CD4-positive, alpha-beta T cell (primary cell): ENCODE measurements around the gene RASA3. TPM values are rescaled to one million over a fixed set of nuclear protein-coding genes. Genes with fewer than 3 reads are reported as not detected.
"Not testable (repeated sequence)": the region's sequence is repeated elsewhere in the genome, so short reads cannot be mapped to it uniquely, and the experiment has no call there.

Source experiments
- ATAC-seq: fragments of 200-7000 bp; cut with Tn5 transposase; one replicate; pipeline ENCODE4 v1.10.0; 2022; ENCODE audit warnings: mild to moderate bottlenecking; ENCODE audit not compliant: poor library complexity
- CTCF ChIA-PET: fragments of 350-600 bp; sonication (Branson Sonifier 250); formaldehyde crosslinking; loops from one replicate; lab custom pipeline; 2021; ENCODE audit warnings: antibody characterized with exemption, inconsistent platforms; lab: Charles Lee
- POLR2A ChIA-PET: fragments of 350-600 bp; sonication (Branson Sonifier 250); formaldehyde crosslinking; loops from one replicate; lab custom pipeline; 2021; ENCODE audit warnings: antibody characterized with exemption, inconsistent platforms; lab: Charles Lee
- DNase-seq, 14 experiments: peaks; one replicate each; pipeline ENCODE4 v3.0.0-alpha.2; 2013 to 2020; ENCODE audit warnings: mixed read lengths in 2 of 14
- H3K27ac ChIP-seq, 2 donors: one replicate each; pipeline versions ENCODE4 v1.5.1 to v1.7.0; 2013; ENCODE audit warnings: low read length in 2 of 2, low read depth in 1 of 2, mild to moderate bottlenecking in 1 of 2
- H3K27me3 ChIP-seq, 2 experiments: 1 replicate in 1 of 2; 2 replicates in 1 of 2; pipeline versions ENCODE4 v1.6.1 to v1.7.0; 2013; ENCODE audit warnings: low read length in 2 of 2, control low read depth in 1 of 2, mild to moderate bottlenecking in 1 of 2, moderate library complexity in 1 of 2; ENCODE audit not compliant: insufficient read depth in 2 of 2, control insufficient read depth in 1 of 2
- H3K36me3 ChIP-seq: one replicate; pipeline ENCODE4 v1.6.1; 2013; ENCODE audit warnings: low read length, control low read depth; ENCODE audit not compliant: insufficient read depth
- H3K4me1 ChIP-seq: one replicate; pipeline ENCODE4 v1.6.1; 2013; ENCODE audit warnings: low read length, control low read depth; ENCODE audit not compliant: insufficient read depth
- H3K4me3 ChIP-seq: one replicate; pipeline ENCODE4 v1.5.1; 2013; ENCODE audit warnings: mild to moderate bottlenecking, low read length, moderate library complexity
- H3K9me3 ChIP-seq, 2 experiments: 1 replicate in 1 of 2; 2 replicates in 1 of 2; pipeline versions ENCODE4 v1.6.1 to v1.7.0; 2013; ENCODE audit warnings: low read length in 2 of 2, mild to moderate bottlenecking in 2 of 2, control low read depth in 1 of 2, moderate library complexity in 1 of 2; ENCODE audit not compliant: control insufficient read depth in 1 of 2, insufficient read depth in 1 of 2
- H3K27ac Mint-ChIP-seq: one replicate; pipeline ENCODE4 v1.8.0; 2020; ENCODE audit warnings: mixed read lengths
- H3K27me3 Mint-ChIP-seq: one replicate; pipeline ENCODE4 v1.8.0; 2021; ENCODE audit warnings: mixed read lengths
- H3K36me3 Mint-ChIP-seq: one replicate; pipeline ENCODE4 v1.8.0; 2021; ENCODE audit warnings: low read depth, mixed read lengths
- H3K4me1 Mint-ChIP-seq: one replicate; pipeline ENCODE4 v1.8.0; 2021; ENCODE audit warnings: low read depth, mixed read lengths
- H3K4me3 Mint-ChIP-seq: one replicate; pipeline ENCODE4 v1.8.0; 2020; ENCODE audit warnings: mild to moderate bottlenecking, mixed read lengths
- H3K9me3 Mint-ChIP-seq: one replicate; pipeline ENCODE4 v1.8.0; 2020; ENCODE audit warnings: mixed read lengths
- intact Hi-C, 2 experiments: fragments of 100-400 bp; cut with DNase I in 1 of 2; cut with micrococcal nuclease in 1 of 2; formaldehyde crosslinking; loops; one replicate each; pipeline versions ENCODE4 v1.15.1 to v1.9.0; 2023 to 2025; cut with DNase I, micrococcal nuclease
- total RNA-seq, 174 experiments: library from RNA in 2 of 174; stranded (reverse) in 2 of 174; gene quantifications; one replicate each; pipeline ENCODE4 v1.2.3 and lab custom pipeline; 2021 to 2026
- TF ChIP-seq, protein P1 (sequence below): fragments of 200-600 bp; IDR thresholded peaks from one replicate; pipeline ENCODE4 v1.8.0; 2022; ENCODE audit warnings: antibody characterized with exemption, mild to moderate bottlenecking

Gene RASA3
- total RNA-seq, 2 experiments from 2014 or later, result 181 to 184 TPM

- POLR2A ChIA-PET, result no interaction called here
- TF ChIP-seq, protein P1, sequence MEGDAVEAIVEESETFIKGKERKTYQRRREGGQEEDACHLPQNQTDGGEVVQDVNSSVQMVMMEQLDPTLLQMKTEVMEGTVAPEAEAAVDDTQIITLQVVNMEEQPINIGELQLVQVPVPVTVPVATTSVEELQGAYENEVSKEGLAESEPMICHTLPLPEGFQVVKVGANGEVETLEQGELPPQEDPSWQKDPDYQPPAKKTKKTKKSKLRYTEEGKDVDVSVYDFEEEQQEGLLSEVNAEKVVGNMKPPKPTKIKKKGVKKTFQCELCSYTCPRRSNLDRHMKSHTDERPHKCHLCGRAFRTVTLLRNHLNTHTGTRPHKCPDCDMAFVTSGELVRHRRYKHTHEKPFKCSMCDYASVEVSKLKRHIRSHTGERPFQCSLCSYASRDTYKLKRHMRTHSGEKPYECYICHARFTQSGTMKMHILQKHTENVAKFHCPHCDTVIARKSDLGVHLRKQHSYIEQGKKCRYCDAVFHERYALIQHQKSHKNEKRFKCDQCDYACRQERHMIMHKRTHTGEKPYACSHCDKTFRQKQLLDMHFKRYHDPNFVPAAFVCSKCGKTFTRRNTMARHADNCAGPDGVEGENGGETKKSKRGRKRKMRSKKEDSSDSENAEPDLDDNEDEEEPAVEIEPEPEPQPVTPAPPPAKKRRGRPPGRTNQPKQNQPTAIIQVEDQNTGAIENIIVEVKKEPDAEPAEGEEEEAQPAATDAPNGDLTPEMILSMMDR, result no peak
- peak overlapping the region; percentile 91 for H3K27ac Mint-ChIP-seq
- H3K36me3 Mint-ChIP-seq, result peaks cover 83% of the 10 kb centered on the region
- peaks cover 83% of the 10 kb centered on the region for H3K4me1 ChIP-seq
- no peak overlapping the region for H3K27ac ChIP-seq
- no peak overlapping the region for H3K4me3 ChIP-seq
- no peaks in the 10 kb centered on the region for H3K9me3 Mint-ChIP-seq
- no peaks in the 10 kb centered on the region for H3K27me3 ChIP-seq
- no peaks in the 10 kb centered on the region for H3K27me3 Mint-ChIP-seq
- H3K4me1 Mint-ChIP-seq, result peaks cover 84% of the 10 kb centered on the region
- CTCF ChIA-PET, result no interaction called here
- ATAC-seq (no peak), DNase-seq (peak in 2 of 14 experiments; percentile 0 to 4)
- intact Hi-C loops, result no loop called here
- peaks cover 56% of the 10 kb centered on the region for H3K36me3 ChIP-seq
- H3K9me3 ChIP-seq, result no peaks in the 10 kb centered on the region
- H3K4me3 Mint-ChIP-seq, result no peak overlapping the region
Observed at GRCh38 chr13:114116734-114117133, 15.7 kb downstream of the RASA3 start.

DNA sequence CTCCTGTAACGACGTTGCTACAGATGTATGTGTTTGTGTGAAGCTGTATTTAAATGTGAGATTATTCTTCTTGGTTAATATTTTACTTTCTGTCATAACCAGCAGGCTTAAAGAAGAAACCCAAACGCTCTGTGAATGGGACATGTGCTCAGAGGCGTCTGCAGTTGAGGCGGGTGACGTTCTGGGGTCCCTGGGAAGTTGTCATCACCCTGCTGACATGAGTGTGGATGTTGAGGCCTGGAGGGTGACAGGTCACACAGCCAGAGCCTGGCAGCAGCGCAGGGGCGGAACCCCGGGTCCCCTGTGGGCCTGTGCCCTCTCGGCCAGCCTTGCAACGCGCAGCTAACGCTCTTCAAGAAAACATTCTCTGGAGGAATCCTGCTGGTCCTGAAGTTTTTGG is 16.6 kb downstream of the RASA3 start:
- H3K4me3 Mint-ChIP-seq, result peak overlapping the region; percentile 75
- H3K27ac Mint-ChIP-seq, result peak overlapping the region; percentile 91
- Histone ChIP-seq H3K9me3 (no peaks in the 10 kb centered on the region), H3K36me3 (peaks cover 53% of the 10 kb centered on the region), H3K27me3 (no peaks in the 10 kb centered on the region), H3K4me3 (no peak overlapping the region), H3K4me1 (peaks cover 80% of the 10 kb centered on the region), H3K27ac (peak overlapping the region in 1 of 2 donors; percentile 30)
- peak in 2 of 14 experiments; percentile 4 to 24 for DNase-seq
- H3K27me3 Mint-ChIP-seq, result no peaks in the 10 kb centered on the region
- peaks cover 78% of the 10 kb centered on the region for H3K36me3 Mint-ChIP-seq
- peaks cover 79% of the 10 kb centered on the region for H3K4me1 Mint-ChIP-seq
- POLR2A ChIA-PET, result no interaction called here
- TF ChIP-seq, protein P1, result no peak
- no peak for ATAC-seq
- CTCF ChIA-PET, result no interaction called here
- intact Hi-C loops, result no loop called here
- no peaks in the 10 kb centered on the region for H3K9me3 Mint-ChIP-seq

DNA sequence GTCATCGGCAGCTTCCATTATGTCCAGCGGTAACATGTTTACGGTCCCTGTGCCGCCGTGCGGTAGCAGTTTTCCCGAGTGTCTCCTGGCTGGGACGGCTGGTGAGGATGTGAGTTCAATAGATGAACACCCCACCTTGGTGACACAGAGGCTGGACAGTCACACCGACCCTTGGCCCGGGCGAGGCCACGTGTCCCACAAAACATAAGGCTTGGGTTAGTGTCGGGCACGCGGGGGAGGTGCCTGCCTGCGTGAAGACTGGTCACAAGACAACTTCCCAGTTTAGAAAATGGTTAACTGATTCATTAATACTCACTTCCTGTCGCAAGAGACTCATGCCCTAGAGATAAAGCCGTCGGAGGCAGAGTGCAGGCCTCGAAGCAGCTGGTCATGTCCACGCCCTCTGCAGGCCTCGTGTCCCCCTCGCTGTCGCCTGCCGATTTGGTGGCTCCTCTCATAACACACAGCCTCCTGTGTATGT is 17.2 kb downstream of the RASA3 start:
- TF ChIP-seq, protein P1, result no peak
- DNase-seq, result peak in 4 of 14 experiments; percentile 11 to 73 (median 46)
- H3K36me3 ChIP-seq, result peaks cover 53% of the 10 kb centered on the region
- H3K36me3 Mint-ChIP-seq, result peaks cover 79% of the 10 kb centered on the region
- no peak overlapping the region for H3K4me3 ChIP-seq
- H3K9me3 ChIP-seq, result no peaks in the 10 kb centered on the region
- no peak for ATAC-seq
- H3K4me3 Mint-ChIP-seq, result peak overlapping the region; percentile 75
- no peaks in the 10 kb centered on the region for H3K27me3 ChIP-seq
- no peaks in the 10 kb centered on the region for H3K27me3 Mint-ChIP-seq
- H3K4me1 ChIP-seq, result peaks cover 81% of the 10 kb centered on the region
- ChIA-PET POLR2A (interaction anchor here (0.7 to 1.5 kb wide), 5 partner anchors 9 to 86 kb away, joined by 3 to 10 read pairs (median 5); no protein-coding TSS in a partner anchor), CTCF (no interaction called here)
- peaks cover 79% of the 10 kb centered on the region for H3K4me1 Mint-ChIP-seq
- H3K27ac Mint-ChIP-seq, result peak overlapping the region; percentile 91
- intact Hi-C loops, result no loop called here
- peak overlapping the region; percentile 30 to 56 for H3K27ac ChIP-seq
- H3K9me3 Mint-ChIP-seq, result no peaks in the 10 kb centered on the region

- H3K9me3 Mint-ChIP-seq, H3K27me3 ChIP-seq, H3K9me3 ChIP-seq, ATAC-seq, CTCF ChIA-PET, H3K4me3 ChIP-seq, H3K27me3 Mint-ChIP-seq: not testable (repeated sequence)
- H3K4me3 Mint-ChIP-seq, result peak overlapping the region; percentile 77
- peaks cover 85% of the 10 kb centered on the region for H3K4me1 Mint-ChIP-seq
- Histone ChIP-seq H3K4me1 (peaks cover 84% of the 10 kb centered on the region), H3K27ac (peak overlapping the region; percentile 3 to 56), H3K36me3 (peaks cover 53% of the 10 kb centered on the region)
- DNase-seq, result peak in 2 of 14 experiments; percentile 8 to 30
- H3K36me3 Mint-ChIP-seq, result peaks cover 84% of the 10 kb centered on the region
- peak overlapping the region; percentile 95 for H3K27ac Mint-ChIP-seq
- intact Hi-C loops, result loop anchor here (5.0 kb wide), 3 partner anchors 33 to 67 kb away; no protein-coding TSS in a partner anchor
- POLR2A ChIA-PET, result interaction anchor here (0.7 to 6.5 kb wide), 9 partner anchors 9 to 129 kb away, joined by 3 to 65 read pairs (median 4); no protein-coding TSS in a partner anchor
Observed at GRCh38 chr13:114114666-114115065, 17.8 kb downstream of the RASA3 start.
